Measurements from ENCODE around the gene PPP1R14D.
A peak's percentile ranks its signal among the peaks of the same experiment; 100 is the strongest.

PPP1R14D gene

DNA sequence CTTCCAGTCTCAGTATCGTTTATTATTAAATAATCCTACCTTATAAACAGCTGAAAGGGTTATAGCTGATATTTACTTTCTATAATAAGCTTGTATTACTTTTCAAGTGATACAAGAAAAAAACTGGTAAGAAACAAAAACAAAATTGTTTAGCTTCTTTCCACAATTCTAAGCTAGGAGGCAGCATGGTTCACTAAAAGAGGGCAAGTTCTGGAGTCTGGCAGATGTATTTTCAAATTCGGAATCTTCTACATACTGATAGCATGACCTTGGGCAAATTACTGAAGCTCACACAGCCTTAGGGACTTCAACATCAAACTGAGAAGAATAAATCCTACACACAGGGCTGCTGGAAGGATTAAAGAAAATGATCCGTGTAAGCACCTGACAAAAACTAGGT lies 43.3 kb downstream of the PPP1R14D start:
- H2AFZ ChIP-seq (ENCODE audit: low read length): no peak overlapping the region
- no peak overlapping the region for H3K4me3 ChIP-seq (ENCODE audit: low read length, poor library complexity, severe bottlenecking)
- H4K20me1 ChIP-seq (ENCODE audit: insufficient read depth, low read length, poor library complexity, severe bottlenecking): peaks cover 11% of the 10 kb centered on the region
- H3K4me2 ChIP-seq (ENCODE audit: low read depth, low read length, poor library complexity, severe bottlenecking): no peak overlapping the region
- no peaks in the 10 kb centered on the region for H3K79me2 ChIP-seq (ENCODE audit: insufficient read depth, low read length)
- no peaks in the 10 kb centered on the region for H3K9me3 ChIP-seq (ENCODE audit: insufficient read depth, low read depth, low read length)
- H3K9ac ChIP-seq (ENCODE audit: low read depth, low read length, poor library complexity, severe bottlenecking): no peak overlapping the region
- H3K27me3 ChIP-seq (ENCODE audit: insufficient read depth, low read length, poor library complexity, severe bottlenecking): no peaks in the 10 kb centered on the region
- TF ChIP-seq EZH2phosphoT487 (IDR thresholded peaks at IDR 0.05; ENCODE audit: borderline replicate concordance): no peak
- TF ChIP-seq, protein P1, sequence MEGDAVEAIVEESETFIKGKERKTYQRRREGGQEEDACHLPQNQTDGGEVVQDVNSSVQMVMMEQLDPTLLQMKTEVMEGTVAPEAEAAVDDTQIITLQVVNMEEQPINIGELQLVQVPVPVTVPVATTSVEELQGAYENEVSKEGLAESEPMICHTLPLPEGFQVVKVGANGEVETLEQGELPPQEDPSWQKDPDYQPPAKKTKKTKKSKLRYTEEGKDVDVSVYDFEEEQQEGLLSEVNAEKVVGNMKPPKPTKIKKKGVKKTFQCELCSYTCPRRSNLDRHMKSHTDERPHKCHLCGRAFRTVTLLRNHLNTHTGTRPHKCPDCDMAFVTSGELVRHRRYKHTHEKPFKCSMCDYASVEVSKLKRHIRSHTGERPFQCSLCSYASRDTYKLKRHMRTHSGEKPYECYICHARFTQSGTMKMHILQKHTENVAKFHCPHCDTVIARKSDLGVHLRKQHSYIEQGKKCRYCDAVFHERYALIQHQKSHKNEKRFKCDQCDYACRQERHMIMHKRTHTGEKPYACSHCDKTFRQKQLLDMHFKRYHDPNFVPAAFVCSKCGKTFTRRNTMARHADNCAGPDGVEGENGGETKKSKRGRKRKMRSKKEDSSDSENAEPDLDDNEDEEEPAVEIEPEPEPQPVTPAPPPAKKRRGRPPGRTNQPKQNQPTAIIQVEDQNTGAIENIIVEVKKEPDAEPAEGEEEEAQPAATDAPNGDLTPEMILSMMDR (conservative IDR thresholded peaks at IDR 0.05; ENCODE audit: low read length): 0 out of 2 replicates have a peak, but pooled peaks have one; percentile 11
- H3K9me2 ChIP-seq (replicated peaks; ENCODE audit: low read depth, low read length): no peaks in the 10 kb centered on the region
- no peaks in the 10 kb centered on the region for H3K36me3 ChIP-seq (ENCODE audit: insufficient read depth, low read length)
- no peaks in the 10 kb centered on the region for H3F3A ChIP-seq (ENCODE audit: low read depth)
- H3K4me1 ChIP-seq (ENCODE audit: insufficient read depth, low read length, poor library complexity, severe bottlenecking): peaks cover 21% of the 10 kb centered on the region

DNA sequence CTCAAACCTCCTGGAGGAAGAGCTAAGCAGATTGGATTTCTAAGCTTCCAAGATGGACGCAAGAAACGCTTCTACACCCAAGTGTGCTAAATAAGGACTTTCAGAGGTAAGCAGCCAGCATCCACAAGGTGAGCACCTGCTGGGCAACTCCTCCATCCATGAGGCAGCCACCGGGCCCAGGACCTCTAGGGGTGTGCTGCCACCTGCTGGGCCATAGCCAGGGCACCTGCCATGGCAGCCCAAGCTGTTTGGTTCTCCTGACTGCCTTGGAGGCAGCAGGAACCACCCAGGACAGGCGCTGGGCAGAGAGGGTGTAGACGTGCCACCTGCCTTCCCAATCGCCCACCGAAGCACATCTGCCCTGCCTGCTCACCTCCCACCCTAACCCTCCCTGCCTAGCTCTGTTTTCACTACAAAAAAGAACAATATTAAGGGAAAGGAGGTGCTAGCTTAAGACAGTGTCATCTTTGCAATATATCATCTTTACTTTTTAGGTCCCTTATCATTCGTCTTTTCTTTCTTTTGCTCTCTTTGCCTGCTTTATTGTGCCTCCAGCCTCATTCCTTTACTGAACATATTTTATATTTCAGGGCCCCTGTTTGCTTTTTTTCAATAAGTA lies 45.8 kb downstream of the PPP1R14D start:
- Histone ChIP-seq H2AFZ (ENCODE audit: low read length) (no peak overlapping the region), H3K9me2 (replicated peaks; ENCODE audit: low read depth, low read length) (no peaks in the 10 kb centered on the region), H3K4me3 (ENCODE audit: low read length, poor library complexity, severe bottlenecking) (no peak overlapping the region), H3K9me3 (ENCODE audit: insufficient read depth, low read depth, low read length) (no peaks in the 10 kb centered on the region), H3K79me2 (ENCODE audit: insufficient read depth, low read length) (no peaks in the 10 kb centered on the region), H3K36me3 (ENCODE audit: insufficient read depth, low read length) (peaks cover 13% of the 10 kb centered on the region; the same call in 1 of the 2 replicates), H3K4me2 (ENCODE audit: low read depth, low read length, poor library complexity, severe bottlenecking) (no peak overlapping the region), H3K4me1 (ENCODE audit: insufficient read depth, low read length, poor library complexity, severe bottlenecking) (peaks cover 12% of the 10 kb centered on the region), H3F3A (ENCODE audit: low read depth) (no peaks in the 10 kb centered on the region), H3K9ac (ENCODE audit: low read depth, low read length, poor library complexity, severe bottlenecking) (no peak overlapping the region), H3K27me3 (ENCODE audit: insufficient read depth, low read length, poor library complexity, severe bottlenecking) (no peaks in the 10 kb centered on the region), H4K20me1 (ENCODE audit: insufficient read depth, low read length, poor library complexity, severe bottlenecking) (peaks cover 6% of the 10 kb centered on the region)
- TF ChIP-seq, protein P1 (conservative IDR thresholded peaks at IDR 0.05; ENCODE audit: low read length): peak; percentile 92
- no peak for TF ChIP-seq EZH2phosphoT487 (IDR thresholded peaks at IDR 0.05; ENCODE audit: borderline replicate concordance)

DNA sequence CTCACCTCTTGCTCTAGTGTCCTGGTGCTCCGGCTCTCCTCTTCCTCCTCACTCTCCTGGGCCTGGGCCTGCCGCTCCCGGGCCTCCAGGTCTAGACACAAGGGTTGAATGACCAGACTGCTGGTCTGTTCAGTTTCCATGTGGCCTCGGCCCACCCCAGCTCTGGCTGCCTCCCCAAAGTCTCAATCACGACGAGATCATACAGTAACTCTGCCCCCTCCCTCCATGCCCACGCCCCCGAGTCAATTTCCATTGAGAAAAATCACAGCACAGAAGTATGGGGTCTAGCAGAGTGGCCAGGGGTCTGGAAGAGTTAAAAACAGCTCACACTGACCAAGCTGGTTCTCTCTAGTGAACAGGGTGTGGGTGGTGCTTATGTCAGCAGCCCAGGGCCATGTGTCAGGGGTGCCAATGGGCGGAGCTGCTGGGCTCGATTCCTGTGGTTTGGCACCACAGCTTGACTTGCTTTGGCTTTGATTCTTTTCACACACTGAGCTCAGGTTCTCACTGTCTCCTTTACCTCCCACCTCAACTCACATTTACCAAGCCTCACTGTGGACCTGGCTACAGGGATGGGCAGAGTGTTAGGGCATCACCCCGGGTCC lies 51.9 kb downstream of the PPP1R14D start:
- TF ChIP-seq, protein P1 (conservative IDR thresholded peaks at IDR 0.05; ENCODE audit: low read length): no peak
- no peak for TF ChIP-seq EZH2phosphoT487 (IDR thresholded peaks at IDR 0.05; ENCODE audit: borderline replicate concordance)
- H3K9me2 ChIP-seq (replicated peaks; ENCODE audit: low read depth, low read length): no peaks in the 10 kb centered on the region
- no peaks in the 10 kb centered on the region for H4K20me1 ChIP-seq (ENCODE audit: insufficient read depth, low read length, poor library complexity, severe bottlenecking)
- no peaks in the 10 kb centered on the region for H3F3A ChIP-seq (ENCODE audit: low read depth)
- H3K4me1 ChIP-seq (ENCODE audit: insufficient read depth, low read length, poor library complexity, severe bottlenecking): peaks cover 7% of the 10 kb centered on the region
- H3K9ac ChIP-seq (ENCODE audit: low read depth, low read length, poor library complexity, severe bottlenecking): no peak overlapping the region
- no peaks in the 10 kb centered on the region for H3K9me3 ChIP-seq (ENCODE audit: insufficient read depth, low read depth, low read length)
- H3K79me2 ChIP-seq (ENCODE audit: insufficient read depth, low read length): no peaks in the 10 kb centered on the region
- no peak overlapping the region for H3K4me3 ChIP-seq (ENCODE audit: low read length, poor library complexity, severe bottlenecking)
- H2AFZ ChIP-seq (ENCODE audit: low read length): no peak overlapping the region
- peaks cover 29% of the 10 kb centered on the region; the same call in 1 of the 2 replicates for H3K36me3 ChIP-seq (ENCODE audit: insufficient read depth, low read length)
- no peaks in the 10 kb centered on the region for H3K27me3 ChIP-seq (ENCODE audit: insufficient read depth, low read length, poor library complexity, severe bottlenecking)
- H3K4me2 ChIP-seq (ENCODE audit: low read depth, low read length, poor library complexity, severe bottlenecking): no peak overlapping the region
